GM18508 (cell line): ENCODE data around the gene ZNF277.
A peak's percentile ranks its signal among the peaks of the same experiment; 100 is the strongest.
"Not testable (repeated sequence)": the region's sequence is repeated elsewhere in the genome, so short reads cannot be mapped to it uniquely, and the experiment has no call there.

Source experiments
- ATAC-seq: cut with Tn5 transposase; IDR thresholded peaks from one replicate; pipeline ENCODE4 v1.9.1; 2021; ENCODE audit warnings: moderate number of reproducible peaks; ENCODE audit not compliant: insufficient read depth, unreplicated experiment

ZNF277 gene

DNA sequence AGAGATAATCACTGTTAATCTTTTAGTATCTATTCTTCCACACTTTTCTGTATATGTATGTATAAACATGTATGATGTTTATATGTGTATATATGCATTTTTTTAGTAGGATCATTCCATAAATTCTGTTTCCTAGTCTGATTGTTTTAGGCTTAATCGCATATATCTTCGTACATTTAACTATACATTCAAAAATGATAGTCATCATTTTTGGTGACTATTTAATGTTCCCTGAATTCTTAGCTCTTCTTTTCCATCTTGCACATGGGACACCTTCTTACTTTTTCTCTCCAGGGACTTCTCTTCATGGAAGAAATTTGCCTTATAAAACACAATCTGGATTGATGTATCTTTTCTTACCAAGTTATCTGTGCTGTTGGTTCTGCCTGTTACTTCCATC is 42.1 kb downstream of the ZNF277 start:
- ATAC-seq: no peak

- not testable (repeated sequence) for ATAC-seq
These were observed 43.5 kb downstream of the ZNF277 start for GRCh38 chr7:112249967-112250366.

DNA sequence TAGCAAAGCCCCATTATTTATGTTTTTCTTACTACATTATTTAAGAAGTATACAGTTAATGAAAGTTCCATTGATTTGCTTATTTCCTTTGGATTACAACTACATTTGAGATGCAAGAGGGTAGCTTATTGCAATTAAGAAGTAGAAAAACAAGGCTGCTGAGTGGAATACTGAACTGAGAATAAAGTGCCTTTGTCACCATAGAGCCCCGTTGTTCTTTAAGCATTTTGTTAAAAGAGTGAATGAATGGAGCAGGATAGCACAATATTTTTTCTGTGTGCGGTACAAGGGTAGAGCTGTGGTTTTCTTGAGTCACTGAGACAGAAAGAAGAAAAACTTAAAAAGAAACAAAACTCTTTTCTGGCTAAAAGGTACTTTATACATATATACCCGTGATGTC is 45.6 kb downstream of the ZNF277 start:
- no peak for ATAC-seq

- ATAC-seq: no peak
These were observed 46.2 kb downstream of the ZNF277 start for GRCh38 chr7:112252691-112253090.

- no peak for ATAC-seq
These were observed 47.7 kb downstream of the ZNF277 start for GRCh38 chr7:112254156-112254555.

DNA sequence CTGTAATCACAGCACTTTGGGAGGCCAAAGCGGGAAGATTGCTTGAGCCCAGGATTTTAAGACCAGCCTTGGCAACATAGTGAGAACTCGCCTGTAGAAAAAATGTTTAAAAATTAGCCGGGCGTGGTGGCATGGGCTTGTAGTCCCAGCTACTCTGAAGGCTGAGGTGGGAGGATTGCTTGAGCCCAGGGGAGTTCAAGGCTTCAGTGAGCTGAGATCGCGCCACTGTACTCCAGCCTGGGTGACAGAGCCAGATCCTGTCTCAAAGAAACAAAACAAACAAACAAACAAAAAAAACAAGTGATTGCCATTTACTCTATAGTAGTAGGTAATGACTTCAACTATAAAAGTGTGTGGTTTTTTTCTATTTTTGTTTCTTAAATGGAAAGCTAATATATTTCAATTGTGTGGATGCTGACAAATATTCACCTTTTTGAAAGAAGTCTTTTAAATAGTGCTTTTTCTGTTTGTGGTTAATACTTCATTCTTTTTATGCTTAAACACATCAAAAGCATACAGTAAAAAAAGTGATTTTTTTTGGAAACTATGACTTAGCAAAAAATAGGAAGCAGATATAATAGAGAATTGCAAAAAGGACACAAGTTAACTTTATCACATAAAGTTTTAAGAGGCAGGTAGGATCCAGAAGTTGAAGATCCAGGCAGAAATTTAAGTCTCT is 48.4 kb downstream of the ZNF277 start:
- no peak for ATAC-seq

DNA sequence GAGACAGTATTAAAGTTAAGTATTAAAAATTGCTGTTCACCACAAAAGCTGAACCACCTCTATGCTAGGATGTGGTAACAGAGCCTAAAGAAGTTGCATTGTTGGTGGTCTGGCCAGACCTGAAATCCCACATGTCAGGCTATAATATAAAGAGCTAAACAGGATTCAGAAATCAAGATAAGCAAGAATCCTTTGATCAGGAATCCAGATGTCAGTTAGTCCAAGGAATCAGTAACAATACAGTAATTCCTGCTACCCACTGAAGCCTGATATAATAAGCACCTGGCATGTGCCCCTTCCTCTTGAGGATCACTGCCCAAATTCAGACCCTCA is 48.9 kb downstream of the ZNF277 start:
- no peak for ATAC-seq

DNA sequence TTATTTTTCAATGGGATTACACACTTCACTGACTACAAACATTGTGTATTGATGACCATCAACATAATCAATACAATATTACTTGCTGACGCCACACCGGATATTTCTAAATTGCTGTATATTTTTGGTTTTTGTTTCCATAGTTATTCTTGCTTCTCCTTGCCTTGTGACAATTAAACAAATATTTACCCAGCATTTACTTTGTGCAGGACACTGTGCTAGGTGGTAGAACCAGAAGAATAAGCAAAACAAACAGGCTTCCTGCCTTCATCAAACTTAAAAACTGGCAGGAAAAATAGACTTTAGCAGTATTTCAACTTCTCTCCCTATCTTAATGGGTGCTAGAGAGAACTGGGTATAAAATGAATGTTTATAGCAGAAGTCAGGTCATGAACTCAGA is 50.6 kb downstream of the ZNF277 start:
- ATAC-seq: no peak

- no peak for ATAC-seq
These were observed 54.4 kb downstream of the ZNF277 start for GRCh38 chr7:112260911-112261310.

DNA sequence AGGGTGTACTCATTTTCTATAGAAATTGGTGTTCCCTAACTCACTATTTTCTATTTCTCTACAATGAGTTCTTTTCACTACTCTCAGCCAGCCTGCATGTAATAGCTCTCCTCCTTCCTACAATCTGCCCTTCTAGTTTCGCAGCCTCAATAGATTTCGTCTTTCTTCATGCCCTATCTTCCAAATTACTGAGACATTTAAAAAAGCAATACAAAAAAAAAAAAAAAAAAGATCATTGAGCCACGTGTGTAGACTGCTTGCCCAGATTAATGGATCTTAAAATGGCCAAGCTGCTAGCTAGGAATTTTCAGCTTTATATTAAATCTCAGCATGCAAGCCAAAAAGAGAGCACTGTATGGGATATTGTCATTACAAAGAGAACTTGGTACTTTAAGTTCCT is 55.5 kb downstream of the ZNF277 start:
- ATAC-seq: no peak

DNA sequence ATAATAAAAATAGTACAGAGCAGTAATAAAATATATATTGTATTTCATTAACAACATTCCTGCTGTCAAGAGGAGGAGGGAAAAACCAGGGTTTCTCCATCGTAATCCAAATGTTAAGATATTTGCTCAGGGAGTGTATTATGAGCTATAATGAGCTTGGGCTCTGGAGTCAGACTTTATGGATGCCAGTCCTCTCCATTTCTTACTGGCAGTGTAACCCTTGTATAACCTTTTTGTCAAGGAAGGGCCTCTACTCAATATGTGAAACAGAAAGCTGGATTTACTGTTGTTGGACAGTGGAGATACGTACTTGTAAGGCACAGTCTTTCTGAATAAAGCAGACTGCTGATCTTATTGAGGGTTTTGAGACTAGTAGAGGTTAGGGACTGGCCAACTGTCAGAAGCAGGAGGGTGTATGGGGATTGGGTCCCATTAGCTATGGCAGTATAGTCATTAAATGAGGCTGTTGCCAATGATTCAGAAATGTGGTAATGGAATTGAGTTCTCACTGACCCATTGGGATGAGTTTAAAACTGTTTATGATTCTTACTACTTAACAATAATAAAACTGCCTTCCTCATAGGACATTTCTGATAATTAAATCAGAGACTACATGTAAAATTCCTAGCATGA is 56.5 kb downstream of the ZNF277 start:
- ATAC-seq: no peak

GRCh38 chr7:112263519-112263918 is 57.0 kb downstream of the ZNF277 start:
- ATAC-seq: no peak

- ATAC-seq: no peak
These were observed 59.6 kb downstream of the ZNF277 start for GRCh38 chr7:112266141-112266540.

DNA sequence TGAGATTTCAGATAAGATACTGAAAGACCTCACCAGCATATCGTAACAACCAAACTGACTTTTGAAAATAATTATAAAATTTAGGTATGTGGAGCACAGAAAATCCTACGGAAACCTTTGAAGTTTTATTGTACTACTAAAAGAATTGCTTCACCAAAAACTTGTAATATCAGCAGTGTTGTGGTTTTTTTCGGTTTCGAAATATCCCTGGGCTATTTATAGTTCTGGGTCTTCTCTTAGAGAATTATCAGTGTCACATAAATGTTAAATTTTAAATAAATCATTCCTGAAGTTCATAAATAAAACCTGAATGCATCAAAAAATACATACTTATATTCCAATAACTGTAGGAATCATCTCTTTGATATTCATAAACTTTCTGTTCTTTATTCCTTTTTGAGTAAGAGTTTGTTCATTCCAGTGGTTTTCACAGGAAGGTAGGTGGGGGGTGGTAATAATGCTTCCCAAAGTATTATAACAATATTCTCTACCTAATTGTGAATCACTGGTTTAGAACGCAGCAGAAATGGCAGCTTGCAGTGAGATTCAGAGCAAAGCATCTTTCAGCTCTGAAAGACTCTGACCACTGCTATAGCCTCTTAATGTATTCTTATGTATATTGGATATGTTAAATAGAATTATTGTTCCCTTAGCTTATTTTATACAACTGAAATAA is 60.2 kb downstream of the ZNF277 start:
- ATAC-seq: no peak

GRCh38 chr7:112267944-112268691 is 61.6 kb downstream of the ZNF277 start:
- no peak for ATAC-seq

DNA sequence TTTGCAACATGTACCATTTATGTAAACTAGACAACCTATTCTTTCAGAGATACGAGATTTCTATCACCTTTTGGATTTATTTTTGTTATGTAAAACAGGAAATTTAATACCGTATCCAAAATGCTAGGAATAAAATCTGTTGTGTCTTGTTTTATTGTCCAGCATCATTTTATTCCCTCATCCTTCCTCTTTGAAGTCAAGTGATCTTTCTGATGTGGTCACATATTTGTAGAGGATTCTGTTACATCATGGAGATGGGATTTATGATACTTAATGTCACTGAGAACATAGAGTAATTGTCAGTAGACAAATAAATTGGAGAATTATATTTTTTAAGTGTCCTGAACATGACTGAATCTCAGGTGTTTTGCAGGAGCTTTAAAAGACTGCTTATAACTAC is 64.7 kb downstream of the ZNF277 start:
- no peak for ATAC-seq

DNA sequence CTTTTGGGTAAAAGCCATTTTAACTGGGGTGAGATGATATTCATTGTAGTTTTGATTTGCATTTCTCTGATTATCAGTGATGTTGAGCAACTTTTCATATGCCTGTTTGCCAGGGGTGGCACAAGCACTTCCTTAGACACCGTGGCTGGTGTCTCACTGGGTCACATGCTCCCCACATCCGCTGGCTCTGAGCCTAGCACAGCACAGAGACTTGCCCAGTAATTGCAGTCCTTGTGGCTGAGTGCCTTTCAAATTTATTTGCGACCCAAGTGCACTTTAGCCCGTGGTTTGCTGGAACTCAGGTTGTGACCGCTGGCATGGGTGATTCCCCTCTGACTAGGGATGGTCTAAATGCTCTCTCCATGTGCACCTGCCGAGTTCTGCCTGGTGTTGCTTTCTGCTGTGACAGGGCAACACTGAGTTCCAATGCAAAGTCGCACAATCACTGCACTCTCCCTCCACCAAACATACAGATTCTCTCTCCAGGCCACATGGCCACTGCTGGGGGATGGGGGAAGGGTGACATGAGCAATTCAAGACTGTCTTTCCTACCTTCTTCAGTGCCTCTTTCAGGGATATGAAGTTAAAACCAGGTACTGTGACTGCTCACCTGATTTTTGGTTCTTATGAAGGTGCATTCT is 66.5 kb downstream of the ZNF277 start:
- peak; percentile 65 for ATAC-seq

DNA sequence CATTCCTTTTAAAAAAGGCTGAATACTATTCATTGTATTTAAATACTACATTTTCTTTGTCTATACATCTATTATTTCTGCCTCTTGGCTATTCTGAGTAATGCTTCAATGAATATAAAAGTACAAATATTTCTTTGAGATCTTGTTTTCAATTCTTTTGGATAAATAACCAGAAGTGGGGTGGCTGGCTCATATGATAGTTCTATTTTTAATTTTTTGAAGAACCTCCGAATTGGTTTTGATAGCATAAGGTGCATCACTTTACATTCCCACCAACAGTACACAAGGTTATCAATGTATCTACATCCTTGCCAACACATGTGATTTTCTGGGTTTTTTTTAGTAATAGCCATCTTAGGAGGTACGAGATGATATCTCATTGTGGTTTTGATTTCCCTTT is 72.5 kb downstream of the ZNF277 start:
- ATAC-seq: no peak

DNA sequence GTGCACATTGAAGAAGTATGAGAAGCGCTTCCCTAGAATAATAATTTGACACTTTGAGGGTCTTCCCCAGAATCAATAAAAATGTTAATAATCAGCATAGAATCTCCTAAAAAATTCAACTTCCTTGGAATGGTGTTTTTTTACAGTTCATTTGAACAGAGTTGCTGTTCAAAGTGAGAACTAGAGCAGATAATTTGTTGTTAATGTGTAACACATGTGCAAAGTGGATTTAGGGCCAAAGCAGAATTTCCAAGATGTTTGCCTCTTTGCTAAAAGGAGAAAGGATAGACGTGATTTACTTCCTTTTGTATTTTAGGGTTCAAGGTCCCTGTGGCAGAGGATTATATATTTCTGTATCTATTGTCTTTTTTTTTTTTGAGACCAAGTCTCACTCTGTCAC is 73.8 kb downstream of the ZNF277 start:
- no peak for ATAC-seq

DNA sequence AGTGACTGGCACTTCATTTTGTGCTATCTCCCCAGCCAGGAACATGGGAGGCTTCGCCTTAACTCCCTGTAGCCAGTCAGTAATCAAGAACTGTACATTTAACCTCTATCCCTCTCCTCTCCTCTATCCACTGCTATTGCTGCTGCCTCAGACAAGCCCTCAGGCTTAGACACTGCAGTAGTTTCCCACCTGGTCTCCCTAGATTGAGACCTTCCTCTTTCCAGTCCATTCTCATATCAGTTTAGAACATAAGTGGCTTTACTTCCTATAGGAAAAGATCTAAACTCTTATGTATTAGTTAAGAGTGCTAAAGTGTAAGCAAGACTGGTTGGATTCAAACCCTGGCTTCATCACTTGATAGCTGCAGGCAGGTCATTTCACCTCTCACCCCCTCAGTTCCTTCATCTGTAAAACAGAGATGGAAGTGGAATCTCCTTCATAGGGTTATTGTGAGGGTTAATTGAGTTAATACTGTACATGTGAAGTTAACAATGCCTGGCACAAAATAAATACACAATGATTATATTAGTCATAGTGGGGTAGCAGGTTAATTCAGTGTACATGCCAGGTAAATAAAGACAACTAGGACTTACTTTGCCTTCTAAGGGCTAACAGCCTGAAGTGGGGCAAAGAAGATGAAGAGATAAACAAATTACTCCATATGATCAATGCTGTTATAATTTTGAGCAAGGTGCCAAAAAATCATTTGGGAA is 76.1 kb downstream of the ZNF277 start:
- no peak for ATAC-seq
